Measurements from ENCODE around the gene MINDY2. TPM values are rescaled to one million over a fixed set of nuclear protein-coding genes. Genes with fewer than 3 reads are reported as not detected.

Gene MINDY2
- total and polyA plus RNA-seq, 7 donors = 3.3 to 11.3 (median 6.0) TPM

- H3K9me3 ChIP-seq = no peaks in the 10 kb centered on the region
- DNase-seq = peak; percentile 49 to 75
- 0 to 1% (median 0%) methylated on average over 37 to 81 of the region's 81 CpGs for WGBS, 3 donors
- no peaks in the 10 kb centered on the region for H3K27me3 ChIP-seq (ENCODE audit: insufficient read depth in 3 of 3, low read length in 2 of 3)
- ATAC-seq = peak; percentile 52 to 64 (median 58)
- H3K4me3 ChIP-seq = peak overlapping the region; percentile 97
- no peaks in the 10 kb centered on the region for H3K36me3 ChIP-seq (ENCODE audit: insufficient read depth in 1 of 2, low read depth in 1 of 2)
- H3K27ac ChIP-seq = peak overlapping the region; percentile 98
- intact Hi-C loops (cut with DNase I) = loop anchor here (5.0 to 10.0 kb wide), 4 partner anchors 122 to 417 kb away; no protein-coding TSS in a partner anchor
- H3K4me1 ChIP-seq = peaks cover 23% of the 10 kb centered on the region
- no peak for TF ChIP-seq CTCF (IDR thresholded peaks at IDR 0.05)
These were observed 22.1 kb upstream of the MINDY2 start for GRCh38 chr15:58748852-58749531.

GRCh38 chr15:58749532-58750337, 21.4 kb upstream of the MINDY2 start, which contains the start of gene ADAM10:
TSS of gene ADAM10 (minus strand) at chr15:58749707. CDS start at chr15:58749534, 173 bp downstream.
- Histone ChIP-seq H3K27me3 (ENCODE audit: insufficient read depth in 3 of 3, low read length in 2 of 3) (no peaks in the 10 kb centered on the region), H3K36me3 (ENCODE audit: insufficient read depth in 1 of 2, low read depth in 1 of 2) (no peaks in the 10 kb centered on the region), H3K4me3 (peak within 1 kb of the TSS; percentile 97), H3K9me3 (no peaks in the 10 kb centered on the region), H3K27ac (peak within 1 kb of the TSS; percentile 98), H3K4me1 (peaks cover 23% of the 10 kb centered on the region)
- TF ChIP-seq CTCF (IDR thresholded peaks at IDR 0.05) = no peak
- ATAC-seq (peak; percentile 97 to 99 (median 98)), DNase-seq (peak; percentile 99 to 100)
- 0 to 1% (median 0%) methylated on average over 58 to 62 of the region's 62 CpGs for WGBS, 3 donors
- intact Hi-C loops (cut with DNase I) = loop anchor here (5.0 to 10.0 kb wide), 5 partner anchors 122 to 522 kb away; no protein-coding TSS in a partner anchor

GRCh38 chr15:58752716-58753115, 18.4 kb upstream of the MINDY2 start:
- Histone ChIP-seq H3K36me3 (ENCODE audit: insufficient read depth in 1 of 2, low read depth in 1 of 2) (no peaks in the 10 kb centered on the region), H3K27ac (no peak overlapping the region), H3K4me3 (no peak overlapping the region), H3K4me1 (no peaks in the 10 kb centered on the region), H3K9me3 (no peaks in the 10 kb centered on the region), H3K27me3 (ENCODE audit: insufficient read depth in 3 of 3, low read length in 2 of 3) (no peaks in the 10 kb centered on the region)
- DNase-seq (no peak), ATAC-seq (no peak)
- 84 to 89% (median 86%) methylated on average over 3 of the region's 3 CpGs for WGBS, 3 donors
- intact Hi-C loops (cut with DNase I) = loop anchor here in 1 of 2 donors (5.0 kb wide), 1 partner anchor 525 kb away; no protein-coding TSS in a partner anchor
- no peak for TF ChIP-seq CTCF (IDR thresholded peaks at IDR 0.05)

- H3K4me3 ChIP-seq = no peak overlapping the region
- intact Hi-C loops (cut with DNase I) = no loop called here
- H3K36me3 ChIP-seq (ENCODE audit: insufficient read depth in 1 of 2, low read depth in 1 of 2) = no peaks in the 10 kb centered on the region
- no peak for TF ChIP-seq CTCF (IDR thresholded peaks at IDR 0.05)
- H3K27ac ChIP-seq = no peak overlapping the region
- no peak for ATAC-seq
- no peaks in the 10 kb centered on the region for H3K27me3 ChIP-seq (ENCODE audit: insufficient read depth in 3 of 3, low read length in 2 of 3)
- 88 to 100% (median 93%) methylated on average over 2 to 3 of the region's 3 CpGs for WGBS, 3 donors
- DNase-seq = no peak
- no peaks in the 10 kb centered on the region for H3K4me1 ChIP-seq
- no peaks in the 10 kb centered on the region for H3K9me3 ChIP-seq
These were observed 15.8 kb upstream of the MINDY2 start for GRCh38 chr15:58755350-58755749.
